Inferior parietal cortex (tissue), 1 donor: Measurements from ENCODE around the gene UBAC1.
A peak's percentile ranks its signal among the peaks of the same experiment; 100 is the strongest.

Source experiments
- DNase-seq: peaks from one replicate; pipeline ENCODE4 v3.0.0-alpha.2; 2016; ENCODE audit errors: extremely low spot score

The UBAC1 gene

DNA sequence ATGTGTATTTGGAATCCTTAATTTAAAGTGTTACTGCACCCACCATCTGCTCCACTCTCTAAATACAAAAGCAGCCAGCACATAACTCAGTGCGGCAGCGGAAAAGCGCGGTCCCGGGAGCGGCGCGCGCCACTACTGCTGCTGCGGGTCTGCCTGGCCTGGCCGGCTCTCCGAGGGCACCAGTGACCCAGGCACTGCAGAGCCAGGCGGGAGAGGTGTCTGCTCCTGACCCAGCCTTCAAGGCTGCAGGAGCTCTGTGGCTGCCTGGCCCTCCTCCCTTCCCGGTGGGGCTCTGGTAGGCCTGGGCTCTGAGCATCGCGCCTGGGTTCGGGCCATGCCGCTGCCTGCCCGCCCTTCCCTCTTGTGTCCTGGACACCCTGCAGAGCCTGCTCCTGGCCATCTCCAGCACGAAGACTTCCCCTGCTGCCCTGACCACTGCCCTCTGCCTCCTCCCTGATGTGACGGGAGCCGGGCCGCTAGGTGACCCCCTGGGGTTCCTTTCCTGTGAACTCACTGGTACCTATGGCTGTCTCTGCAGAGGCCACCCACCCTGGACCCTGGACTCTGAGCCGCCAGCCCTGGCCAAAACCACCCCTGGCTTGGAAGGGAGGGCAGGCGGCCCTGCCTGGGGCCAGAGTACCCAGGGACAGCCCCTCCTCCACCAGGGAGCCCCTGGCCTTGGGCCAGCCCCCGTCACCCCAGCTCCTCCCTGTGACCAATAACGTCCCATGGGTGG is 32.8 kb upstream of the UBAC1 start:
- no peak for DNase-seq

DNA sequence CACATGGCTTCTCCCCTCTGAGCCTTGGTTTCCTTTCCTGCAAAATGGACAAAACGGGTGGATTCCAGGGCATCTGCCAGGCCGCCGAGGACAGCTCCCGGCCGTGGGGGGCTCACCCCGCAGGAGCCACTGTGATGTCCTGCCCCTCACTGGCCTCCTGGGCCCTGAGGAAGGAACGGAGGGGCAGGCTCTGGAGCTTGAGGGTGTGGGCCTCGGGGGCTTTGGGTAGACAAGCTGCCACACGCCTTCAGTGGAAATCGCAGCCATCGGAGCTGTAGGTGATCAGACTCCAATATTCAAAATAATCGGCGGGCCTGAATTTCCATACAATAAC is 32.2 kb upstream of the UBAC1 start:
- DNase-seq, result no peak

DNA sequence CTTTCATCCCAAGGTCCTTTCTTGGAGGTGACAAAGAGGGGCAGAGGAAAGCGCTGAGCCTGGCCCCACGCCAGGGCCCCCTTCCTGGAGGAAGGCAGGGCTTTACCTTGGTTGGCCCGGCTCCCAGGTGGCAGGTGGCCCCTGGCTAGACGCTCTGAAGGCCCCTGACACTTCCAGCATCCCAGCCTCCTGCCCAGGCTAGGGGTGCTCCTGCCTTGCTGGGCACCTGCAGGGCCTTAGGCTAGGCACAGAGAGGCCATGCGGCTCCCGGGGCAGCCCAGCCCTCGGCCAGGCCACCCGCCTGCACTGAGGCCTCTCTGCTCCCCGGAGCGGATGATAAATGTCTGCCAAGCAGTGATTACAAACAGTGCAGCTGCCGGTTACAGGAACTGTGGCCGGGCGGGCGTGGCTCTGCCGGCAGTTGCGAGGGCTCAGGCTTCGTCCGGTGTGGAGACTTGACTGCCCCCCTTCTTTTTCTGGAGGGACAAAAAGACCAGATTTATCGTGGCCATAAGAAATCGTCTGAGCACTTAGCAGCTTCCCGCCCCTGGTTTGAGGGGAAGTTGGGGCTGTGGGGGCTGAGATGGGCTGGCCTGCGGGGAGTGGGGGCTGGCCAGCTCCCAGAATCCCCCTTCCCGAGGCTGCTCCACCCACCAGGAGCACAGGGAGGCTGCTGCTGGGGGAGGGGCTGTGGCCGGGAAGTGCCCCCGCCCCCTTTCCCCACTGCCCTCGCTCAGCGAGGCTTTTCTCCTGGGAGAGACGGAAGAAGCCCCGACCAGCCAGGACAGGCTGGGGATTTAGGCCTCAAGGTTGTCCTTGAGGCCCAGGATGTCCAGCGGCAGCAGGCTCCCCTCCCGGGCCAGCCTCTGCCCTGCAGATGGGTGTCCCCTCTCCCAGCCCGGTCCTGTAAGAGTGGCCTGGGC is 31.6 kb upstream of the UBAC1 start:
- peak; percentile 20 for DNase-seq

DNA sequence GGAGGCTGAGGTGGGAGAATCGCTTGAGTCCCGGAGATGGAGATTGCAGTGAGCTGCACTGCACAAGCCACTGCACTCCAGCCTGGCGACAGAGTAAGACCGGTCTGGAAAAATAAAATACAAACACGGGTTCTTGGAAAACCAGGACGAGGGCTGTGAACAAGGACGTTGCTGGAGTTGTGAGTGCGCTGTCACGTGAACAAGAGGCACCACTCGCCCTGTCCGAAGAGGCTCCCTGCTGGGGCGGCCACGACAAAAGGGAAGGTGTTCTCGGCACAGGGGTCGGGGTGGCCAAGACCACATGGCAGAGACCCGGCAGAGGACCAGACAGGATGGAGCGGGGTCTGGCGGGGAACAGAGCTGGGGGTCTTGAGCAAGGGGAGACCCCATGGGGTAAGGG is 30.6 kb upstream of the UBAC1 start:
- no peak for DNase-seq

DNA sequence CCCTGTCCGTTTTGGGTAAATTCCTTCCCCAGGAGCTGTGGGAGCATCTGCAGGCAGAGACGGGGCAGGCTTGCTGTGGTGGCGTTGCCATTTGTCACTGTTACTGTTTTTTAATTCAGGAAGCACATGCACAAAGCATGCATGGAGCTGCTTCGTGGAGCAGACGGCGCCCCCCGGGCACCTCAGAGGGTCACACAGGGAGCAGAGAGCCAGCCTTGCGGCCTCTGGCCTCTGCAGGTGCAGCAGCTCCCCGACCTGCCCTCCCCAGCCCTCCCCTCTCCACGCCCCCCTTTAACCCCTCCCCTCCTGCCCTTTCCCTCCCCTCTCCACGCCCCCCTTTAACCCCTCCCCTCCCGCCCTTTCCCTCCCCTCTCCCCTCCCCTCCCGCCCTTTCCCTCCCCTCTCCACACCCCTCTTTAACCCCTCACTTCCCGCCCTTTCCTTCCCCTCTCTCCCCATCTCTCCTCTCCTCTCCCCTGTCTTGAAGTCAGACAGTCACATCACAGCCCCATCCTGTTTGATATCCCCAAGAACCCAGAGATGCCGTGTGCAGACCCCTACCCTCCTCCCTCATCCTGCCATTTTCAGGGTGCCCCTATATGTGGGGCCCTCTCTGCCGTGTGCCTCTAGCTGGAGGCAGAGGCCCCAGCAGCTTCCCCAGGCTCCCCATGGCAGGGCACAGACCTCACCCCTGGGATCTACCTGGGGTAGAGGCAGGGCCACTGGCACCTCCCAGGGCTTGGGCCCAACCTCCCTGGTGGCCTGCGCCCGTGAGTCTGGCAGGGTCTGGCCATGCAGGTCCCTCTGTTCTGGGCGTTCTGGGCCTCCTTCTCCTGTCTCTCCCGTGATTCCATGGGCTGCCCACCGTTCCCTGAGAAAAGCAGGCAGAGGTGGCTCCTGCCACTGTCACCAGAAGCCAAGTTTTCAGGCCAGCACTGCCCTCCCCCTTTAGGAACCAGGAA is 29.6 kb upstream of the UBAC1 start:
- DNase-seq, result no peak

DNA sequence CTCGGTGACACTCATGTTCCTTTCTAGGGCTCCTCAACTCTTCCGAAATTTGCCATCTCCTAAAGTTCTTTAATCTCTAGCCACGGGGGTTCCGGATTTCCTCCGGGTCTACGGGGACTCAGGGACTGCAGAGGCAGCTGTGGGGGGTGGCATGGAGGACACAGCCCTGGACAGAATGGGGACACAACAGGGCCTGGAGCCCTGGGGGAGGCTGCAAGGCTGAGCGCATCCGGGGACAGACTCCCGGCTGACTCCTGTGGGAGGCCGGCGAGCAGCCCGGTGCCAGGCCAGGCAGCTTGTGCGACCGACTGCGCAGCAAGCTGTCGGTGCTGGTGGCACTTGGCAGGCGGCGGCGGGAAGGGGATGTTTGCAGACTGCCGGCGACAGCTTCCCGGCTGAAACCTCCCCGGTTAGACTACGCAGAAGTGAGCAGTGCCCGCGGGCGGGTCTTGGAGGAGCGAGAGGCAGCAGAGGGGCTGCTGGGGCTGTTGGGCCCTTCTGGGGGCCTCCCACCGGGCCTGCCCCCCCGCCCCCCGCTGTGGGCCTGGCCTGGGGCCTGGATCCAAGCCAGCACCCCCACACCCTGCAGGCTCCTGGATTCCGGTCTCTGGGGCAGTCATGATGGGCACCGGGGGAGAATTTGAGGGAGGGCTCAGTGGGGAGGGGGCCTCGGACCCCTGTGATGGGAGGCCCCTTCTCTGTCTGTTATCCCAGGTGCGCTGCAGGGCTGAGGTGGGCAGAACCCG is 28.7 kb upstream of the UBAC1 start:
- no peak for DNase-seq

DNA sequence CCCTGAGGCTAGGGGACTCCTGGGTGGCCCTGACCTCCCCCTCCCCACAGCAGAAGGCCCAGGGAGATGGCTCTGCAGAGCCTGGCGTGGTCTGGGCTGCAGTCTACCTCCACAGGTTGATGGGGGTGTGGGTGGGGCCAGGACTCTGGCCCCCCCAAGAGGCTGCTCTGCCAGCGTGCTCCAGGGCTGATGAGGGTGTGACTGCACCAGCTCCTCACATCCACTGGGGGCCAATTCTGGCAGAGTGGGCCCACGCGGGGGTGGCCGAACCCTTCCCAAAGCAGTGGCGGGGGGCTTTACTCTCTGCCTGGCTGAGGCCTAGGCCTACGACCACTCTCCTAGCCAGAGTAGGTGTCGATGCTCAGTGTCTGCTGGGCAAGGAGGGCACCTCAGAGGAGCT is 28.0 kb upstream of the UBAC1 start:
- no peak for DNase-seq

DNA sequence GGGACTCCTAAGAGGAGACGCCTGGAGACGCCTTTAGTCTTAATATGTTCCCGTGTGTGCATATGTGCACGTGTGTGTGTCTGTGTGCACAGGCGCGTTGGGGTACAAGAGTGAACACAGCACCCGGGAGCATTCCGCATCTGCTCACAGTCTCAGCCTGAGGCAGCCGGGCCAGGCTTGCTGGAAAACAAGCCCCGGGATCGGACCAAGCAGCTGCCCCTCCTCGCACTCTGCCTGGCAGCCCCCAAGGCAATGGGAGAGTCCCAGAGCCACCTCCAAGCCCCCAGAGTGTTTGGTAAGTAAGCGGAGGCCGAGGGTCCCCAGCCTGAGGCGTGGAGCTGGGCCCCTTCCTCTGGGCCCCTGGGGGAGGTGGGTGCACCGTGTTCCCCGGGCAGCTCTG is 27.3 kb upstream of the UBAC1 start:
- no peak for DNase-seq

DNA sequence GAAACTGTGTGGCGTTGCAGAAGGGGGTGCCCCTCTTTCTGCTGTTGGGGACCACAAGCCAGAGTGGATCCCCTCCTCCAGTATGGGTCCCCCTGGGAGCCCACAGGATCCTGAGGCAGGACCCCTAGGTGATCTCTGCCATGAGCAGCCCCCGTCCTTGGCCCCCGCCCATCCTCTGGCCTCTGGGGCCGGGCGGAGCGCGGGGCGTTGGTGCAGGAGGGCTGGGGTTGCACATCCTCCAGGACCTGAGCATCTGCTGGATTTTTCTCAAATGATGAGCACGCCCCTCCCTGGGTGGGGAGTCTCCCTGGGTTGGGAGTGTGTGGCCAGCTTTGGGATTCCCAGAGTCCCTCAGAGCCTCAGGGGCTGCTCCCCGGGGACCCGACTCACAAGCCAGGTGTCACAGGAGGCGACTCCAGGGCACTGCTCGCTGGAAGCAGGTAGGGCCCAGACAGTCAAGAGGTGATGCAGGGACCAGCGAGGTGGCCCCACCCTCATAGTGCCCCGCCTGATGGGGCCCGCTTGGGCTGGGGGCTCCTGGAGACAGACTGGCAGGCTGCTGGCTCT is 26.7 kb upstream of the UBAC1 start:
- no peak for DNase-seq

DNA sequence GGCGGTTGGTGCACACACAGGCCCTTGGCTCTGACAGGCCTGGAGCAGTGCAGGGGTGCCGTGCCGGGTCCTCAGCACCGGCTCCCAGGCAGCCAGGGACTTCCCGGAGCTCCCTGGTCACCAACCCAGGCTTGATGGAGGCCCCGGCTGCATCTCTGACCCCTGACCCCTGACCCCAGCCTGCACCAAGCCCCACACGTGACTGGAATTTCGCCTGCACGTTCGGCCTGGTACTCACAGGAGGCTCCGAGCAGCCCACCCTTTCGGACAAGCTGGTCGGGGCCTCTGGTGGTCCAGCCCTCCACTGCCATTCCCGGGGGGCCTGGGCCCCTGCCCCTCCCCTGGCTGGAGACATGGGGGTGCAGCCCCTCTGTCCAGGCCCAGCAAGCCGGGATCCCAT is 25.4 kb upstream of the UBAC1 start:
- DNase-seq, result no peak

DNA sequence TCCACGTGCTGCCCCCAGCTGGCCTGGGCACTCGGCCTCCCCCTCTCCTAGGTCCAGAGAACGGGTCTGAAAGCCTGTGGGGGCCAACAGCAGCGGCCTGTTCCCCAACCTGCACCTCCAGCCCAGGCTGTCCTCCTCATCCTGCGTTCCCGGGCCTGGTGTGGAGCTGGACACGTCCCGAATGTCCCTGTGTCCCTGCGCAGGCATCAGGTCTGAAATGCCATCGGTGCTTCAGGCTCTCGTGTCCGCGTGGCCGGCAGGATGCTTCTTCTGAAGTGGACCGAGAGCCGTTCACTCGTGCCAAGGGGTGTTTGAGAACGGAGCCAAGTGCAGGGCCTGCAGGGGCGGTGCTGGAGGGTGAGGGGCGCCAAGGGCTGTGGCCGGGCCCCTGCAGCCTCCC is 24.7 kb upstream of the UBAC1 start:
- no peak for DNase-seq

DNA sequence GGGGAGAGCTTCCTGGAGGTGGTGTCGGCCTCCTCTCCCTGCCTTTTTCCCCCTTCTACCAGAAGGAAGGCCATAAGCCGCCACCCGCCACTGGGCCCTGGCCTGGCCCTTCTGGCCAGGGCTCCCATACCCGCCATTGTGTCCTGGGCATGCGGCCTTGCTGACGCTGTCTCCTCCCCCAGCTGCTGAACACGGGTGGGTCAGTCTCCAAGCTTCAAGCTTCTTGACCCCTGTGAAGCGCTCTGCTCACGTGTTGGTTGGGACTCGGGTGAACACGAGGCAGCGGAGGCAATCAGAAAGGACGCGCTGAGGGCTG is 24.2 kb upstream of the UBAC1 start:
- DNase-seq, result no peak

DNA sequence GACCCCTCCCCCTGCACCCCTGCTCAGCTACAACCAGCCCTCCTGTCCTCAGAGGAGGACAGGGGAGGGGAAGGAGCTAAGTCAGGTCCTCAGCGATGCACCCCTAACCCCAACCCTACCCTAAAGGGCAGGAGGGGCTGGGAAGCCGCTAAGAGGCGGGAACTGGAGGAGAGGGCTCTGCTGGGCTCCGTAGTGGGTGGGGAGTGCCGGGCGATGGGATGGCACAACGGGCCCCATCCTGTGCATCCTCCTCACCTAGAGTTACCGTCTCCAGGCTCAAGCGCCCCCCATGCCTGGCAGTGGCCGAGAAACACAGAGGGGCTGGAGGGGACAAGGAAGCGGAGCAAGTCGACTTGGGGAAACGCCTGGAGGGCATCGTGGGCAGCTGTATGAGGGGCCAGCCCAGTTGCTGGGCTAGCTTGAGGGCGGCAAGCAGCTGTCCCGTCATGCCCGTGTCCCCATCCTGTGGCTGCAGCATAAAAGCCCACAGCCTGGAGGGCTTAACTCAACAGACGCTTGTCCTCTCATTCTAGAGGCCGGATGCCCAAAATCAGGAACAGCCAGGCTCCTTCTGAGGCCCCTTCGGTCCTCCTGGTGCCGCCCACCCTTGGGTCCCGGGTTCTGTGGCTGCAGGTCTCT is 23.0 kb upstream of the UBAC1 start:
- DNase-seq, result no peak

DNA sequence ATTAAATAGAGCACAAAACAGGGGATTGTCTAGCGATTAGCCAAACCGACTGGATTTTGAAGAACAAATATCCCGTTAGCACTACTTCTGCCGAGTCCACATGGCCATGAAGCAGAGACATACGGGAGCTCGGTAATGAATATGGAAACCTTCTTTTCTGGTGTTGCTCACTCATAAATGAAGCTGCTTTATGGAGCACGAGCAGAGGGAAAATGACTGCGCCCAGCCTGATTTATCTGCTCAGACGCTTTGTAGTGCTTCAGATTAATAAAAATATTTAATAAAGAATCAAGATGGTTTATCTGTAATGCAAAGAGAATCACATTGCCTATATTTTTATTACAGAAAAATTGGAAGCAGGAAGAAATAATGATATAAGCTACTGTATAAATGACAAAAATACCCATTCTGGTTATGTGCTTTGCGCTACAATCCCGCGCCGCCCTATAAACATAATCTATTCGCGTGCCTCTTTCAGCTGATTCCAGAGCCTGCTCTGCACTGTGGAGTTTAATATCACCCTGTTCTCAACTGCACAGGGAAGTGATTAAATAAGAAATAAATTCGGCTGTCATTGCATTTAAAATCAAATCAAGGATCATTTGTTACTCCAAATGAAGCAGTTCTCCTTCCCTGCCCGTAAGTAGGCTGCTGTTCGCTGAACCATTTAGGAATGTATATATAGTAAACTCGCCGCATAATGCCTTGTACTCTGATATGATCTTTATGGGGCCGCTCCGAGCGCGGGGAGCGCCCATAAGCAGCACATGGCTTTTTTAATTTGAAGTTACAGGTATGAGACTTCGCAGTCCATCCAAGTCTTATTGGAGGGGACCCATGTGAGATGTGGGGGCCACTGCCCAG is 22.3 kb upstream of the UBAC1 start:
- no peak for DNase-seq

DNA sequence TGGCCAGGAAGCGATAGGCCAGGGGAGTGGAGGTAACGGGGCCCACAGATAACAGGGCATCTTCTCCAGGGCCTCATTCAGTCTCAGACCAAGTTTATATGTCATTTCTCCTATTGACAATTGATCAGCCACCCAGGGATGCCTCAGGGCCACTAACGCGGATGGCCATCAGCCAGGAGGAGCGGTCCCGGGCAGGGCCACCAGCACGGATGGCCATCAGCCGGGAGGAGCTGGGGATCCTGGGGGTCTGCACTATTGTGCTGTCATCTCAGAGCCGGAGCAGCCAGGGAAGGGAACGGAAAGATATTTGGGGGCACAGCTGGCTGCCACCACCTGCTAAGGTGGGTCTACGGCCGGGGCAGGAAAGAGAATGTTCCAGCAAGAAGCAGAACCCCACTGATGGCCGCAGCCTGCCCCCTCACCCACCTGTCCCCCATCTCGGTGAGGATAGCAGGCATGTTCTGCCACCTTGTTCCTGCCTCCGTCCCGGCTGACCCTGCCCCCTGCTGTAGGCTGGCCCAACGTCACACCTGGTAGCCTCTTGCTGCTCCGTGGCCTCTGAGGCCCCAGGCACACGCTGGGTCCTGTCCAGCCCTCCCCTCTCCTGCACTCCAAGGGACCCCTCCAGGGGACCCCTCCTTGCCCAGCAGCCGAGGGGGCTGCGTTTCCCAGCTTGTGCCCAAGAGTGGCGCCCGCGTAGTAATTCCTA is 21.5 kb upstream of the UBAC1 start:
- DNase-seq, result no peak

DNA sequence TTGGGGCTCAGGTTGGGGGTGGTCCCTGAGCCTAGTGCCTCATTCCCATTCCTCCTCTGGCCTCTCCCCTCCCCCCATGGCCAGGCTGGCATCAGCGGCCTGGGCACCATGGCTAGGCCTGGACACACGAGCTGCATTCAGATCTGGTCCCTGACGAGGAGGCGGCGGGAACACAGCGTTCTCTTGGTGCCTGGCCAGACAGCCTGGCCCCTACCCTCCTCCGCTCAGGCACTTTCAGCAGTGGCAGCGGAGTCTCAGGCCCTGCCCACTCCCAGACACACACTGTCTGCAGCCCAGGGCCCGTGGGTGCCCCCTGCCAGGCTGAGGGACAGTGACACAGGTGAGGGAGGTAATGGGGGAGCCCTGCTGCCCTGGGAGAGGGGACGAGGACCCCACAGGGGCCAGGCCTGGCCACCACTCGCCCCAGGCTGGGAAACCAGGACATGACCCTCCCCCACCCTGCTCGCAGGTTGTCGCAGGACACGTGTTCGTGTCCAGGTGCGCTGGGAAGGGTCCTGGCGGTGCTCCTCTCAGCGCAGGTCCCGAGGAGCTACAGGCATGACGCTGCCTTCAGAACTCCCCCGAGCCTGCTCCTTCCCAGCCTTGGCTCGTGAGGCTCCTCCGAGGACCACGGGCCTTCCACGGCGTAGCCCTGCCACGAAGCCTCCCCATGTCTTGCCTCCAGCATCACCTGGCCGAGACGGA is 19.9 kb upstream of the UBAC1 start:
- peak; percentile 74 for DNase-seq

DNA sequence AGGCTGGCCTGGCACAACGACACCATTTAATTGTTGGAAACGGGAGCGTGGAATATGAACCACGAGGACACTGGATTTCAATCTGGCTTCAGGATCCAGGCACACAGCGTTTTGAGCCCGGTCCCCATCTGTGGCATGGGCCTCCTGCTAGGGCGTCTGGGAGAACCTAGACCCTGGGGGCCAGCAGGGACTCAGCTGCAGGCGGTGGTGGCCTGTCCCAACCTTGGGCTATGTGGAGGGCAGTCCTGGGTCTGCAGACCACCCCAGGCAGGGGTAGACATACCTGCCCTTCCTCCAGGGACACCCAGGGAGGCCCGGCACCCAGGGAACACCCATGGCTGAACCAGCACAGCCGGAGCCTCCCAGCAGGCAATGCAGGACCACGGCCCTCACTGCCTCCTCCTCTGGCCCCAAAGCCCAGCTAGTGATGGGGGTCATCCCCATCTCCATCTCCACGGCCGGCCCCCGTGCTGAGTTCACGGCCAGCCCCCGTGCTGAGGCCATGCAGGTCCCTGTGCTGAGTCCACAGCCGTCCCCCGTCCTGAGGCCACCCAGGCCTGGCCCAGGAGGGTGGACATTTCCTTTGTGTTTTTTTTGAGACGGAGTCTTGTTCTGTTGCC is 18.5 kb upstream of the UBAC1 start:
- DNase-seq, result no peak
